BLaER1 treated with 17β-estradiol and CSF1 and Interleukin-3, amounts not matched to agents 10 nM and 100 nM (cell line): ENCODE data around the gene STK39.

ENCODE experiments used
- H3K27ac ChIP-seq, 11 experiments: shearing (Covaris generic); formaldehyde crosslinking; 2 replicates each; pipeline ENCODE4 v1.8.1; 2022
- H3K27me3 ChIP-seq, 11 experiments: shearing (Covaris generic); formaldehyde crosslinking; 2 replicates each; pipeline ENCODE4 v1.8.1; 2022
- H3K36me3 ChIP-seq, 11 experiments: shearing (Covaris generic); formaldehyde crosslinking; 2 replicates each; pipeline ENCODE4 v1.8.1; 2022
- H3K4me1 ChIP-seq, 10 experiments: shearing (Covaris generic); formaldehyde crosslinking; 2 replicates each; pipeline ENCODE4 v1.8.1; 2022
- H3K4me2 ChIP-seq, 11 experiments: shearing (Covaris generic); formaldehyde crosslinking; 2 replicates each; pipeline ENCODE4 v1.8.1; 2022
- H3K4me3 ChIP-seq, 10 experiments: shearing (Covaris generic); formaldehyde crosslinking; 2 replicates each; pipeline ENCODE4 v1.8.1; 2022
- H3K9ac ChIP-seq, 11 experiments: shearing (Covaris generic); formaldehyde crosslinking; 2 replicates each; pipeline ENCODE4 v1.8.1; 2022
- H3K9me3 ChIP-seq, 11 experiments: shearing (Covaris generic); formaldehyde crosslinking; replicated peaks in 1 of 11; 2 replicates each; pipeline ENCODE4 v1.8.1; 2022
- H4K20me1 ChIP-seq, 11 experiments: shearing (Covaris generic); formaldehyde crosslinking; 2 replicates each; pipeline ENCODE4 v1.8.1; 2022
- Cebpa-rat ChIP-seq, 11 experiments: shearing (Covaris generic); IDR thresholded peaks; 2 replicates each; pipeline ENCODE4 v1.8.1; 2022

STK39 gene

DNA sequence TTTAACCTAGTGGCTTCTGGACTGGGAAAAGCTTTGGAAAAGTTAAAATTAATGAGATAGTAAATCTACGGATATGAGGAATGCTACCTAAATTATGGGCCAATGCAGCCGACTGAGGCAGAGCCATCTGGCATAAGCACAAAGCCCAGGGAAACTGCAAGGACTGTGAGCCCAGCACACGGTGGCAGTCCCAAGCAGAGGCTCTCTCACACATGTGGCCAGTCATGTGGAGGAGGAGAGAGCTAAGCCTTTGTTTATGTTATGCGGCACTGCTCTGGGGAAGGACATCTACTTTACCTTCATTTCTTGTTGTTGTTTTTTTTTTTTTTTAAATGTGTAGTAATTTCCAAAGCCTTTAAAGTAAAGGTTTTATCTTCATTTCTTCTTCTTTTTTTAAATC is 267.0 kb downstream of the STK39 start:
- no peak for TF ChIP-seq Cebpa-rat (IDR thresholded peaks at IDR 0.05)

GRCh38 chr2:167972746-167973145 is 274.6 kb downstream of the STK39 start:
- no peaks in the 10 kb centered on the region for H3K27me3 ChIP-seq
- H3K4me1 ChIP-seq = no peaks in the 10 kb centered on the region
- no peak overlapping the region for H3K9ac ChIP-seq
- no peak overlapping the region for H3K4me2 ChIP-seq
- H3K36me3 ChIP-seq = peaks cover 45 to 97% (median 71%) of the 10 kb centered on the region in 11 experiments
- peaks cover 64 to 80% (median 75%) of the 10 kb centered on the region in 11 experiments for H3K9me3 ChIP-seq
- H3K4me3 ChIP-seq = peak overlapping the region in 2 of 10 experiments; percentile 18 to 19; a peak in 2 of 20 replicates
- H4K20me1 ChIP-seq = no peaks in the 10 kb centered on the region; a peak in 1 of 22 replicates
- TF ChIP-seq Cebpa-rat (IDR thresholded peaks at IDR 0.05) = no peak
- H3K27ac ChIP-seq = no peak overlapping the region

More for the DNA sequence above, 267.0 kb downstream of the STK39 start:
- no peak overlapping the region for H3K4me2 ChIP-seq
- no peak overlapping the region for H3K27ac ChIP-seq
- H4K20me1 ChIP-seq = no peaks in the 10 kb centered on the region; a peak in 1 of 22 replicates
- H3K9ac ChIP-seq = no peak overlapping the region
- no peak overlapping the region for H3K4me3 ChIP-seq
- peaks cover 16 to 38% (median 20%) of the 10 kb centered on the region in 11 experiments for H3K9me3 ChIP-seq
- peaks cover 19 to 99% (median 84%) of the 10 kb centered on the region in 11 experiments; a peak in 20 of 22 replicates for H3K36me3 ChIP-seq
- no peaks in the 10 kb centered on the region for H3K4me1 ChIP-seq
- no peaks in the 10 kb centered on the region for H3K27me3 ChIP-seq

GRCh38 chr2:167972020-167972419 is 275.4 kb downstream of the STK39 start:
- TF ChIP-seq Cebpa-rat (IDR thresholded peaks at IDR 0.05) = no peak
- Histone ChIP-seq H3K4me3 (peak overlapping the region in 2 of 10 experiments; percentile 18 to 19; a peak in 2 of 20 replicates), H3K9me3 (peaks cover 61 to 74% (median 69%) of the 10 kb centered on the region in 11 experiments), H3K36me3 (peaks cover 45 to 91% (median 69%) of the 10 kb centered on the region in 11 experiments), H3K27ac (no peak overlapping the region), H4K20me1 (no peaks in the 10 kb centered on the region; a peak in 1 of 22 replicates), H3K27me3 (no peaks in the 10 kb centered on the region), H3K9ac (no peak overlapping the region), H3K4me1 (peaks cover 0 to 4% (median 0%) of the 10 kb centered on the region in 10 experiments; a peak in 2 of 20 replicates), H3K4me2 (no peak overlapping the region)

- H3K9ac ChIP-seq = no peak overlapping the region
- H3K4me3 ChIP-seq = no peak overlapping the region
- no peak overlapping the region for H3K27ac ChIP-seq
- H3K4me1 ChIP-seq = peaks cover 0 to 6% (median 0%) of the 10 kb centered on the region in 10 experiments; a peak in 2 of 20 replicates
- TF ChIP-seq Cebpa-rat (IDR thresholded peaks at IDR 0.05) = no peak
- H3K27me3 ChIP-seq = no peaks in the 10 kb centered on the region
- H3K36me3 ChIP-seq = peaks cover 29 to 73% (median 55%) of the 10 kb centered on the region in 11 experiments; a peak in 21 of 22 replicates
- H4K20me1 ChIP-seq = no peaks in the 10 kb centered on the region; a peak in 1 of 22 replicates
- no peak overlapping the region for H3K4me2 ChIP-seq
- peaks cover 20 to 27% (median 21%) of the 10 kb centered on the region in 11 experiments for H3K9me3 ChIP-seq
Observed at GRCh38 chr2:167966937-167967913, 280.2 kb downstream of the STK39 start.

- Histone ChIP-seq H4K20me1 (no peaks in the 10 kb centered on the region; a peak in 1 of 22 replicates), H3K27me3 (no peaks in the 10 kb centered on the region), H3K9ac (no peak overlapping the region), H3K27ac (no peak overlapping the region), H3K36me3 (peaks cover 21 to 73% (median 55%) of the 10 kb centered on the region in 11 experiments; a peak in 20 of 22 replicates), H3K9me3 (peaks cover 9 to 16% (median 10%) of the 10 kb centered on the region in 11 experiments), H3K4me2 (no peak overlapping the region), H3K4me1 (peaks cover 0 to 6% (median 0%) of the 10 kb centered on the region in 10 experiments; a peak in 2 of 20 replicates), H3K4me3 (no peak overlapping the region)
- TF ChIP-seq Cebpa-rat (IDR thresholded peaks at IDR 0.05) = no peak
Observed at GRCh38 chr2:167965907-167966761, 281.3 kb downstream of the STK39 start.

- H3K4me1 ChIP-seq = peaks cover 0 to 6% (median 0%) of the 10 kb centered on the region in 10 experiments; a peak in 2 of 20 replicates
- H4K20me1 ChIP-seq = no peaks in the 10 kb centered on the region; a peak in 1 of 22 replicates
- H3K4me2 ChIP-seq = no peak overlapping the region
- H3K4me3 ChIP-seq = no peak overlapping the region
- TF ChIP-seq Cebpa-rat (IDR thresholded peaks at IDR 0.05) = no peak
- H3K9ac ChIP-seq = no peak overlapping the region
- peaks cover 15 to 73% (median 55%) of the 10 kb centered on the region in 11 experiments; a peak in 20 of 22 replicates for H3K36me3 ChIP-seq
- no peak overlapping the region for H3K27ac ChIP-seq
- H3K27me3 ChIP-seq = no peaks in the 10 kb centered on the region
- H3K9me3 ChIP-seq = peaks cover 0 to 4% (median 0%) of the 10 kb centered on the region in 11 experiments; a peak in 2 of 22 replicates
Observed at GRCh38 chr2:167964650-167965413, 282.6 kb downstream of the STK39 start.

GRCh38 chr2:167963899-167964649 is 283.3 kb downstream of the STK39 start:
- no peak overlapping the region for H3K9ac ChIP-seq
- H3K4me3 ChIP-seq = no peak overlapping the region
- H4K20me1 ChIP-seq = no peaks in the 10 kb centered on the region
- H3K36me3 ChIP-seq = peaks cover 18 to 73% (median 54%) of the 10 kb centered on the region in 11 experiments; a peak in 19 of 22 replicates
- H3K9me3 ChIP-seq = no peaks in the 10 kb centered on the region
- H3K4me1 ChIP-seq = peaks cover 0 to 6% (median 0%) of the 10 kb centered on the region in 10 experiments; a peak in 2 of 20 replicates
- H3K27ac ChIP-seq = no peak overlapping the region
- H3K27me3 ChIP-seq = no peaks in the 10 kb centered on the region
- no peak for TF ChIP-seq Cebpa-rat (IDR thresholded peaks at IDR 0.05)
- H3K4me2 ChIP-seq = no peak overlapping the region
